IMR-90 (cell line): Measurements from ENCODE around the gene KCNG4.

ENCODE experiments used
- CHD1 ChIP-seq: IDR thresholded peaks from 2 replicates; pipeline ENCODE4 v1.6.1; 2012; ENCODE audit warnings: low read depth, low read length, improper control_type of control experiment
- CTCF ChIP-seq: conservative IDR thresholded peaks from 2 replicates; pipeline ENCODE4 v1.5.1; 2012; ENCODE audit warnings: mild to moderate bottlenecking, low read depth, low read length, improper control_type of control experiment
- ELK1 ChIP-seq: fragments of 150-350 bp; IDR thresholded peaks from 2 replicates; pipeline ENCODE4 v1.6.1; 2016; ENCODE audit warnings: low read depth, mild to moderate bottlenecking, low read length, moderate library complexity, borderline replicate concordance
- POLR2A ChIP-seq: IDR thresholded peaks from 2 replicates; pipeline ENCODE4 v1.6.1; 2012; ENCODE audit warnings: mild to moderate bottlenecking, low read depth, low read length
- RAD21 ChIP-seq: IDR thresholded peaks from 2 replicates; pipeline ENCODE4 v1.6.1; 2012; ENCODE audit warnings: low read length, improper control_type of control experiment
- RCOR1 ChIP-seq: IDR thresholded peaks from 2 replicates; pipeline ENCODE4 v1.6.1; 2012; ENCODE audit warnings: mild to moderate bottlenecking, low read length, improper control_type of control experiment; ENCODE audit not compliant: insufficient replicate concordance
- RFX5 ChIP-seq: IDR thresholded peaks from 2 replicates; pipeline ENCODE4 v1.8.0; 2012; ENCODE audit warnings: low read depth, mild to moderate bottlenecking, low read length, moderate library complexity
- SMC3 ChIP-seq: fragments of 150-350 bp; IDR thresholded peaks from 2 replicates; pipeline ENCODE4 v1.6.1; 2016; ENCODE audit warnings: low read depth, mild to moderate bottlenecking, antibody characterized with exemption, low read length, moderate library complexity
- USF2 ChIP-seq: fragments of 150-350 bp; IDR thresholded peaks from 2 replicates; pipeline ENCODE4 v1.6.1; 2017; ENCODE audit warnings: mild to moderate bottlenecking, antibody characterized with exemption, low read length, low read depth

GRCh38 chr16:84194018-84194417 is 45.8 kb downstream of the KCNG4 start:
- TF ChIP-seq POLR2A, result no peak
- no peak for TF ChIP-seq CTCF
- no peak for TF ChIP-seq RAD21
- TF ChIP-seq SMC3, result no peak
- TF ChIP-seq CHD1, result no peak
- TF ChIP-seq ELK1, result no peak
- no peak for TF ChIP-seq RCOR1
- no peak for TF ChIP-seq USF2
- TF ChIP-seq RFX5, result no peak
